Testis (tissue), 3 donors: Measurements from ENCODE around the gene GRIP1. TPM values are rescaled to one million over a fixed set of nuclear protein-coding genes. Genes with fewer than 3 reads are reported as not detected.

Source experiments
- DNase-seq: peaks from one replicate; pipeline ENCODE4 v3.0.0-alpha.2; 2019
- H3K27ac ChIP-seq, 2 donors: fragments of 200-600 bp; sonication (generic); one replicate each; pipeline ENCODE4 v1.5.1; 2019
- H3K27me3 ChIP-seq: fragments of 200-600 bp; sonication (generic); one replicate; pipeline ENCODE4 v1.5.1; 2019
- H3K36me3 ChIP-seq: fragments of 200-600 bp; sonication (generic); one replicate; pipeline ENCODE4 v1.5.1; 2017; ENCODE audit warnings: low read depth; ENCODE audit errors: missing control alignments
- H3K4me1 ChIP-seq: fragments of 200-600 bp; sonication (generic); one replicate; pipeline ENCODE4 v1.5.1; 2019
- H3K4me3 ChIP-seq, 2 donors: fragments of 200-600 bp; sonication (generic); one replicate each; pipeline ENCODE4 v1.5.1; 2017 to 2019
- H3K9me3 ChIP-seq: fragments of 200-600 bp; sonication (generic); one replicate; pipeline ENCODE4 v1.5.1; 2017
- CTCF ChIP-seq, 3 experiments: fragments of 450-650 bp in 2 of 3; fragments of 200-600 bp in 1 of 3; sonication (generic) in 1 of 3; IDR thresholded peaks; one replicate each; pipeline ENCODE4 v1.5.1; 2016 to 2019; ENCODE audit warnings: antibody characterized with exemption in 3 of 3, mild to moderate bottlenecking in 2 of 3, moderate library complexity in 1 of 3
- POLR2A ChIP-seq: fragments of 450-650 bp; IDR thresholded peaks from one replicate; pipeline ENCODE4 v1.6.1; 2017; ENCODE audit warnings: antibody characterized with exemption, mild to moderate bottlenecking, moderate library complexity
- WGBS, 2 donors: methylation state at CpG; one replicate each; pipeline ENCODE4 v1.1.5; 2018; 5-methylcytosine and 5-hydroxymethylcytosine counted together
- intact Hi-C: fragments of 100-400 bp; cut with DNase I; formaldehyde crosslinking; loops from one replicate; pipeline ENCODE4 v1.15.1; 2023; ENCODE audit warnings: low total_unique reads
- polyA plus RNA-seq: library from polyadenylated mRNA; stranded (reverse); fragments of 350-450 nt; fragmentation: Illumina TruSeq; extraction: RNeasy Lipid Tissue Mini Kit (QIAGEN cat#74804); gene quantifications from one replicate; pipeline ENCODE4 v1.2.3, GENCODE V29; 2014; ENCODE audit warnings: low read depth, low replicate concordance; ENCODE audit not compliant: insufficient read depth
- total RNA-seq, 2 donors: library from RNA; depleted of rRNA; stranded (reverse); fragments of >200 nt; gene quantifications; one replicate each; pipeline ENCODE4 v1.2.3, GENCODE V29; 2016

The GRIP1 gene
- total and polyA plus RNA-seq, 3 donors from 2014 or later, result 12.0 to 14.0 (median 12.9) TPM

DNA sequence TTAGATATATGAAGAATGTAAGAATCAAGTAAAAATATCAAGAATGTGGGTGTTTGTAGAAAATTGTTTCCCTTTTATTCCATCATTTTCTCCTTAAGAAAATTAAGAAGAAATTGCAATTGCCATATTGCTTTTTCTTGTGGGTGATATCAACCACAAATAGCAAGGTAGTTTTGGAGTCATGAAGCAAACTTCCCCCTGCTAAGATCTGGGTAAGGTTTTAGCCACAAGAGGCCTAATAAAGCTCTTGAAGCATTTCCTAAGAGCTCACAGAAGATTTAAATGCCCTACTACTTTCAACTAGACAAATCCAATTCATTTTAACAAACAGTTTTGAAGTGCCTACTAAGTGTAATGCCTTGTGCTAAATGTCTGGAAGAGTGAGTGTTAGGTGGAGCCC is 2.6 kb downstream of the GRIP1 start:
- TF ChIP-seq POLR2A (no peak), CTCF (IDR thresholded peaks at IDR 0.05) (no peak)

GRCh38 chr12:66674495-66675122 is 4.3 kb downstream of the GRIP1 start:
- no peak for DNase-seq
- 60 to 64% methylated on average over 4 of the region's 4 CpGs for WGBS, 2 donors
- no peak overlapping the region for H3K27ac ChIP-seq

More for the DNA sequence above, 2.6 kb downstream of the GRIP1 start:
- H3K9me3 ChIP-seq, result no peaks in the 10 kb centered on the region
- DNase-seq, result no peak
- H3K27ac ChIP-seq, result no peak overlapping the region
- no peak overlapping the region for H3K4me3 ChIP-seq
- H3K27me3 ChIP-seq, result no peaks in the 10 kb centered on the region
- no peaks in the 10 kb centered on the region for H3K4me1 ChIP-seq
- H3K36me3 ChIP-seq, result no peaks in the 10 kb centered on the region
- intact Hi-C loops, result no loop called here

GRCh38 chr12:66669541-66669940 is 9.3 kb downstream of the GRIP1 start:
- no peaks in the 10 kb centered on the region for H3K36me3 ChIP-seq
- no peak for DNase-seq
- no peak for TF ChIP-seq CTCF (IDR thresholded peaks at IDR 0.05)
- TF ChIP-seq POLR2A, result no peak
- no peaks in the 10 kb centered on the region for H3K27me3 ChIP-seq
- H3K27ac ChIP-seq, result no peak overlapping the region
- intact Hi-C loops, result no loop called here
- peaks cover 7% of the 10 kb centered on the region for H3K4me1 ChIP-seq
- 88 to 94% methylated on average over 2 of the region's 2 CpGs for WGBS, 2 donors
- H3K9me3 ChIP-seq, result no peaks in the 10 kb centered on the region
- H3K4me3 ChIP-seq, result no peak overlapping the region

More at GRCh38 chr12:66674495-66675122, 4.3 kb downstream of the GRIP1 start:
- H3K36me3 ChIP-seq, result no peaks in the 10 kb centered on the region
- no peaks in the 10 kb centered on the region for H3K4me1 ChIP-seq
- H3K4me3 ChIP-seq, result no peak overlapping the region
- H3K9me3 ChIP-seq, result no peaks in the 10 kb centered on the region
- TF ChIP-seq CTCF (IDR thresholded peaks at IDR 0.05) (no peak), POLR2A (no peak)
- H3K27me3 ChIP-seq, result no peaks in the 10 kb centered on the region
- intact Hi-C loops, result no loop called here

GRCh38 chr12:66668311-66668710 is 10.6 kb downstream of the GRIP1 start:
- H3K4me1 ChIP-seq, result peaks cover 7% of the 10 kb centered on the region
- H3K4me3 ChIP-seq, result no peak overlapping the region
- WGBS, 2 donors, result 27 to 40% methylated on average over 2 of the region's 2 CpGs
- peak; percentile 33 for DNase-seq
- intact Hi-C loops, result no loop called here
- TF ChIP-seq POLR2A (no peak), CTCF (IDR thresholded peaks at IDR 0.05) (no peak)
- no peaks in the 10 kb centered on the region for H3K36me3 ChIP-seq
- no peaks in the 10 kb centered on the region for H3K27me3 ChIP-seq
- H3K9me3 ChIP-seq, result no peaks in the 10 kb centered on the region
- H3K27ac ChIP-seq, result no peak overlapping the region

GRCh38 chr12:66667906-66668305 is 11.0 kb downstream of the GRIP1 start:
- H3K27ac ChIP-seq, result no peak overlapping the region
- H3K36me3 ChIP-seq, result no peaks in the 10 kb centered on the region
- intact Hi-C loops, result no loop called here
- no peak for DNase-seq
- no peak overlapping the region for H3K4me3 ChIP-seq
- no peak for TF ChIP-seq CTCF (IDR thresholded peaks at IDR 0.05)
- TF ChIP-seq POLR2A, result no peak
- peaks cover 7% of the 10 kb centered on the region for H3K4me1 ChIP-seq
- H3K27me3 ChIP-seq, result no peaks in the 10 kb centered on the region
- no peaks in the 10 kb centered on the region for H3K9me3 ChIP-seq
